Vagina (tissue), 2 donors: ENCODE results near the gene NEXN. TPM values are rescaled to one million over a fixed set of nuclear protein-coding genes. Genes with fewer than 3 reads are reported as not detected.

Experiments used
- DNase-seq, 2 donors: peaks; one replicate each; pipeline ENCODE4 v3.0.0-alpha.2; 2017; ENCODE audit errors: extremely low spot score in 2 of 2
- H3K27ac ChIP-seq: fragments of 200-600 bp; sonication (generic); one replicate; pipeline ENCODE4 v1.5.1; 2019
- H3K27me3 ChIP-seq: fragments of 200-600 bp; sonication (generic); one replicate; pipeline ENCODE4 v1.5.1; 2019
- H3K36me3 ChIP-seq, 2 donors: fragments of 200-600 bp; sonication (generic); one replicate each; pipeline ENCODE4 v1.5.1; 2017 to 2019
- H3K4me1 ChIP-seq: fragments of 200-600 bp; sonication (generic); one replicate; pipeline ENCODE4 v1.5.1; 2019
- H3K4me3 ChIP-seq, 2 donors: fragments of 200-600 bp; sonication (generic); 1 replicate in 1 of 2; 2 replicates in 1 of 2; pipeline ENCODE4 v1.5.1; 2016 to 2019
- H3K9me3 ChIP-seq: fragments of 200-600 bp; sonication (generic); one replicate; pipeline ENCODE4 v1.5.1; 2019
- POLR2A ChIP-seq, 2 donors: fragments of 450-650 bp; IDR thresholded peaks; one replicate each; pipeline ENCODE4 v1.6.1; 2017; ENCODE audit warnings: antibody characterized with exemption in 2 of 2, mild to moderate bottlenecking in 2 of 2, moderate library complexity in 2 of 2
- POLR2AphosphoS5 ChIP-seq, 2 donors: sonication (generic); formaldehyde crosslinking; IDR thresholded peaks; one replicate each; pipeline ENCODE4 v1.9.0; 2017; ENCODE audit warnings: antibody characterized with exemption in 2 of 2, mild to moderate bottlenecking in 2 of 2, low read depth in 1 of 2; ENCODE audit not compliant: insufficient read depth in 1 of 2
- intact Hi-C: fragments of 100-400 bp; cut with DNase I; formaldehyde crosslinking; loops from one replicate; pipeline ENCODE4 v1.15.1; 2023
- total RNA-seq: library from RNA; depleted of rRNA; stranded (reverse); fragments of >200 nt; gene quantifications from one replicate; pipeline ENCODE4 v1.2.3, GENCODE V29; 2016
- TF ChIP-seq, protein P1 (sequence below), 3 experiments: fragments of 450-650 bp in 2 of 3; fragments of 200-600 bp in 1 of 3; sonication (generic) in 1 of 3; IDR thresholded peaks; one replicate each; pipeline ENCODE4 v1.5.1; 2017 to 2019; ENCODE audit warnings: antibody characterized with exemption in 3 of 3, mild to moderate bottlenecking in 2 of 3, moderate library complexity in 2 of 3

The NEXN gene
- total RNA-seq, 1 donor from 2014 or later: 20.1 TPM

DNA sequence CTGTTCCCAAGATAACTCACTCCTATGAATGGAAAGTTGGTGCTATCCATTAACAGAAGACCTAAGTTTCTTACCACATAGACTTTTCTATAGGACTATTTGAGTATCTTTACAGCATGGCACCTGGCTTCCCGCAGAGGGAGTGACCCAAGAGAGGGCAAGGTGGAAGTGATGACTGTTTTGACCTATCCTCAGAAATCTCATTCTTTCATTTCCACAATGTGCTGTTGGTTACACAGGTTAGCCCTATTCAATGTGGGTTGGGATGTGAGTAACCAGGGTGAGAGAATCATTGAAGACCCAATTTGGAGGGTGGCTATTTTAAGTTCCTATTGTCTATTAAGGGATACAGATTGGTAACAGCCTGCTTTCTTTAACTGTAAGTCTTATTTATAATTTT lies 38.3 kb upstream of the NEXN start:
- Histone ChIP-seq H3K9me3 (no peaks in the 10 kb centered on the region), H3K27ac (no peak overlapping the region), H3K4me1 (no peaks in the 10 kb centered on the region), H3K27me3 (no peaks in the 10 kb centered on the region), H3K36me3 (no peaks in the 10 kb centered on the region), H3K4me3 (no peak overlapping the region)
- intact Hi-C loops: no loop called here
- no peak for TF ChIP-seq POLR2A (IDR thresholded peaks at IDR 0.05)
- TF ChIP-seq, protein P1, sequence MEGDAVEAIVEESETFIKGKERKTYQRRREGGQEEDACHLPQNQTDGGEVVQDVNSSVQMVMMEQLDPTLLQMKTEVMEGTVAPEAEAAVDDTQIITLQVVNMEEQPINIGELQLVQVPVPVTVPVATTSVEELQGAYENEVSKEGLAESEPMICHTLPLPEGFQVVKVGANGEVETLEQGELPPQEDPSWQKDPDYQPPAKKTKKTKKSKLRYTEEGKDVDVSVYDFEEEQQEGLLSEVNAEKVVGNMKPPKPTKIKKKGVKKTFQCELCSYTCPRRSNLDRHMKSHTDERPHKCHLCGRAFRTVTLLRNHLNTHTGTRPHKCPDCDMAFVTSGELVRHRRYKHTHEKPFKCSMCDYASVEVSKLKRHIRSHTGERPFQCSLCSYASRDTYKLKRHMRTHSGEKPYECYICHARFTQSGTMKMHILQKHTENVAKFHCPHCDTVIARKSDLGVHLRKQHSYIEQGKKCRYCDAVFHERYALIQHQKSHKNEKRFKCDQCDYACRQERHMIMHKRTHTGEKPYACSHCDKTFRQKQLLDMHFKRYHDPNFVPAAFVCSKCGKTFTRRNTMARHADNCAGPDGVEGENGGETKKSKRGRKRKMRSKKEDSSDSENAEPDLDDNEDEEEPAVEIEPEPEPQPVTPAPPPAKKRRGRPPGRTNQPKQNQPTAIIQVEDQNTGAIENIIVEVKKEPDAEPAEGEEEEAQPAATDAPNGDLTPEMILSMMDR (IDR thresholded peaks at IDR 0.05): no peak
- no peak for TF ChIP-seq POLR2AphosphoS5 (IDR thresholded peaks at IDR 0.05; ENCODE audit: insufficient read depth in 1 of 2, low read depth in 1 of 2)
- no peak for DNase-seq

DNA sequence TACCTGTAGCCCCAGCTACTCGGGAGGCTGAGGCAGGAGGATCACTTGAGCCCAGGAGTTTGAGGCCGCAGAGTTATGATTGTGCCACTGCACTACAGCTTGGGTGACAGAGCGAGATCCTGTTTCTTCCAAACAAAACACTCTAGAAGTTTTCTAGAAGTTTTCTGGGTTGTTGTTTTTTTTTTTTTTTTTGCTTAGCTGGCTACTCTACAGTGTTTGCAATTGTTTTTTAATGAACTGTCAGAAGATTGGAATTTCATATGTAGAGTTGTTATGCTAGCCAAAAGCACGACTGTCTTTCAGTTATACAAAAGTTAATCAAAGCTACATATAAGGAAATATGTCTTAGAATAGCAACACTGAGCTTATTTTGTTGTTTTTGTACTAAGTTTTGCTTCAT lies 30.9 kb upstream of the NEXN start:
- H3K27ac ChIP-seq: no peak overlapping the region

DNA sequence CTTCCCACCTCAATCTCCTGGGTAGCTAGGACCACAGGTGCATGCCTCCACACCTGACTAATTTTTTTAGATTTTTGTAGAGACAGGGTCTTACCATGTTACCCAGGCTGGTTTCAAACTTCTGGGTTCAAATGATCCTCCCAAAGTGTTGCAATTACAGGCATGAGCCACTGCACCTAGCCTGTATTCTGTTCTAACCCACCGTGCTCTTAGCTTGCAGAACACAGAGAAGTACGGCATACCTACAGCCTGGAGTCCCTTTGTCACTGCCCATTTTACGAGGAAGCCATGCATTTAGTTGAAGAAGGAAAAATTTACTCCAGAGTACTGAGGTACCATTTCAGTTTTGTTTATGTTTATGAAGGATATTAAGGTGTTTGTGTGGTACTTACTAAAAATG lies 29.7 kb upstream of the NEXN start:
- no peak for DNase-seq
- no peak overlapping the region for H3K27ac ChIP-seq
- H3K4me3 ChIP-seq: no peak overlapping the region
- no peak for TF ChIP-seq POLR2A (IDR thresholded peaks at IDR 0.05)
- no peaks in the 10 kb centered on the region for H3K9me3 ChIP-seq
- no peaks in the 10 kb centered on the region for H3K36me3 ChIP-seq
- no peaks in the 10 kb centered on the region for H3K27me3 ChIP-seq
- no peaks in the 10 kb centered on the region for H3K4me1 ChIP-seq
- intact Hi-C loops: no loop called here

More for the DNA sequence above, 30.9 kb upstream of the NEXN start:
- DNase-seq: no peak
- intact Hi-C loops: no loop called here
- TF ChIP-seq POLR2A (IDR thresholded peaks at IDR 0.05) (no peak), POLR2AphosphoS5 (IDR thresholded peaks at IDR 0.05; ENCODE audit: insufficient read depth in 1 of 2, low read depth in 1 of 2) (no peak)
- TF ChIP-seq, protein P1 (IDR thresholded peaks at IDR 0.05): no peak
- H3K9me3 ChIP-seq: no peaks in the 10 kb centered on the region
- no peaks in the 10 kb centered on the region for H3K4me1 ChIP-seq
- H3K27me3 ChIP-seq: no peaks in the 10 kb centered on the region
- no peak overlapping the region for H3K4me3 ChIP-seq
- H3K36me3 ChIP-seq: no peaks in the 10 kb centered on the region

DNA sequence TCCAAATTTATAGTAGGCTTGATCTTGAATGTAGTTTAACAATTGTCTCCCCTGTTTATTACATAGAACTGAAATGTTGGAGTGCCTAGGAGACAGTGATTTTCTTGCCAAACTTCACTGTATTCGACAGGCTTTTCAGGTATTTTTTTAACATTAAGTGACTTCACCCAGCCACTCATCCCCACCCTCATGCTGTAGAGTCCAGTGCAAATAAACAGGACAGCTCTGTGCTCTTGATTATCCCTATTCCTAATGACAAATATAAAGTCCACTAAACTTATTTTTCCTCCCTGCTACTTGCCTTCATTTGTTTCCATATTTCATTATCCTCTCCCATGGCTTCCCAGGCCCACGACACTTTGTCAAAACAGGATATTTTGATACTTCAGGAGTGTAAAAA lies 29.2 kb upstream of the NEXN start:
- no peak for DNase-seq
- TF ChIP-seq, protein P1 (IDR thresholded peaks at IDR 0.05): no peak
- H3K27me3 ChIP-seq: no peaks in the 10 kb centered on the region
- no peaks in the 10 kb centered on the region for H3K9me3 ChIP-seq
- no peaks in the 10 kb centered on the region for H3K4me1 ChIP-seq
- no peak overlapping the region for H3K27ac ChIP-seq
- intact Hi-C loops: no loop called here
- H3K36me3 ChIP-seq: no peaks in the 10 kb centered on the region
- H3K4me3 ChIP-seq: no peak overlapping the region

DNA sequence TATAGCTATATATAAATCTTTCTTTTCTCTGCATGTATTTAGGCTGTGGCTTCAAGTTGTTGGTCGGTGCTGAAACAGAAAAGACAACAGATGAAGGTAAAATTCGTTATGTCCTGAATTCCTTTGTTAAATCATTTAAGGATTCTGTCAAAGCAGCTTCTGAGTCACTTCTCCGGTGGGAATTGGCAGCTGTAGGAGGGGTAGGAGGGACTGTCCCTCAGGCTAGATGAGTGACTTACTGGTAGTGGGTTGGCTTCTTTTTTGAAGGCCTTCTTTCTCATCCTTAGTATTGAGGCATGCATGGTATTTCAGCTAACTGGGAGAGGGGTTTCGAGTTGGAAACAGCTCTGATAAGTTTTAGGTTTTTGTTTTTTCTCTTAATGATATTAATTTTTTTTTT lies 22.1 kb upstream of the NEXN start:
- no peak for DNase-seq
- no peak overlapping the region for H3K4me3 ChIP-seq
- intact Hi-C loops: no loop called here
- H3K27me3 ChIP-seq: no peaks in the 10 kb centered on the region
- no peaks in the 10 kb centered on the region for H3K9me3 ChIP-seq
- TF ChIP-seq, protein P1 (IDR thresholded peaks at IDR 0.05): no peak
- TF ChIP-seq POLR2A (IDR thresholded peaks at IDR 0.05) (no peak), POLR2AphosphoS5 (IDR thresholded peaks at IDR 0.05; ENCODE audit: insufficient read depth in 1 of 2, low read depth in 1 of 2) (no peak)
- H3K27ac ChIP-seq: no peak overlapping the region
- peaks cover 0 to 29% of the 10 kb centered on the region in 2 donors for H3K36me3 ChIP-seq
- no peaks in the 10 kb centered on the region for H3K4me1 ChIP-seq

DNA sequence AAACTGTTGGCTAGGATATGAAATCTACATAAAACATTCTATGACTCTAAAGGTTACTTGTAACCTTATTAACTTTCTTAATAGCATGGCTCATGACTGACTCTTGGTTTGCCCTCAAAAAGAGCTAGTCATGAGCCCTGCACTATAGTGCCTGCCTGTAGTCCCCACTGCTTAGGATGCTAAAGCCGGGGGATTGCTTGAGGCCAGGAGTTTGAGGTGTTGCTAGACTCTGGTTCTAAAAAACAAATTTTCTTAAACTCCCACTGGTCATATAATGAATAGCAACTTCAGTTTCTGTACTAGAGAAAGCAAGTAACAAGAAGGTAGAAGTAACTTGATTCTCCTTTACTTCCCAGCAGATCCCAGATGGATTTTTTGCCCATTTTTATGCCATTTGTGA lies 15.8 kb upstream of the NEXN start:
- Histone ChIP-seq H3K27ac (no peak overlapping the region), H3K36me3 (peaks cover 0 to 12% of the 10 kb centered on the region in 2 donors), H3K4me3 (no peak overlapping the region), H3K9me3 (no peaks in the 10 kb centered on the region), H3K4me1 (no peaks in the 10 kb centered on the region), H3K27me3 (no peaks in the 10 kb centered on the region)
- intact Hi-C loops: no loop called here
- TF ChIP-seq POLR2AphosphoS5 (IDR thresholded peaks at IDR 0.05; ENCODE audit: insufficient read depth in 1 of 2, low read depth in 1 of 2): no peak
- no peak for TF ChIP-seq POLR2A (IDR thresholded peaks at IDR 0.05)
- TF ChIP-seq, protein P1 (IDR thresholded peaks at IDR 0.05): no peak
- DNase-seq: no peak
